ENCODE measurements around the gene FBXO21. TPM values are rescaled to one million over a fixed set of nuclear protein-coding genes. Genes with fewer than 3 reads are reported as not detected.
"Not testable (repeated sequence)": the region's sequence is repeated elsewhere in the genome, so short reads cannot be mapped to it uniquely, and the experiment has no call there.

FBXO21 gene
- total RNA-seq, 2 donors from 2014 or later: 30.1 to 33.9 TPM

GRCh38 chr12:117212563-117213190 is 22.4 kb upstream of the FBXO21 start:
- no peaks in the 10 kb centered on the region for H3K36me3 Mint-ChIP-seq (ENCODE audit: low read depth)
- H3K27me3 Mint-ChIP-seq: peaks cover 15% of the 10 kb centered on the region
- H3K9me3 Mint-ChIP-seq: no peaks in the 10 kb centered on the region
- no peaks in the 10 kb centered on the region for H3K4me1 Mint-ChIP-seq
- H3K4me3 Mint-ChIP-seq: no peak overlapping the region
- H3K27ac Mint-ChIP-seq: no peak overlapping the region
- ATAC-seq (replicated peaks): peak; percentile 64

GRCh38 chr12:117210266-117210918 is 20.1 kb upstream of the FBXO21 start:
- Mint-ChIP-seq H3K27me3 (peaks cover 15% of the 10 kb centered on the region), H3K9me3 (no peaks in the 10 kb centered on the region), H3K27ac (no peak overlapping the region), H3K4me1 (no peaks in the 10 kb centered on the region), H3K4me3 (no peak overlapping the region), H3K36me3 (ENCODE audit: low read depth) (no peaks in the 10 kb centered on the region)
- no peak for ATAC-seq (replicated peaks)

GRCh38 chr12:117209626-117210025 is 19.4 kb upstream of the FBXO21 start:
- Mint-ChIP-seq H3K4me3 (no peak overlapping the region), H3K4me1 (peaks cover 3% of the 10 kb centered on the region), H3K36me3 (ENCODE audit: low read depth) (no peaks in the 10 kb centered on the region), H3K9me3 (no peaks in the 10 kb centered on the region), H3K27ac (no peak overlapping the region), H3K27me3 (peaks cover 18% of the 10 kb centered on the region)
- no peak for ATAC-seq (replicated peaks)

DNA sequence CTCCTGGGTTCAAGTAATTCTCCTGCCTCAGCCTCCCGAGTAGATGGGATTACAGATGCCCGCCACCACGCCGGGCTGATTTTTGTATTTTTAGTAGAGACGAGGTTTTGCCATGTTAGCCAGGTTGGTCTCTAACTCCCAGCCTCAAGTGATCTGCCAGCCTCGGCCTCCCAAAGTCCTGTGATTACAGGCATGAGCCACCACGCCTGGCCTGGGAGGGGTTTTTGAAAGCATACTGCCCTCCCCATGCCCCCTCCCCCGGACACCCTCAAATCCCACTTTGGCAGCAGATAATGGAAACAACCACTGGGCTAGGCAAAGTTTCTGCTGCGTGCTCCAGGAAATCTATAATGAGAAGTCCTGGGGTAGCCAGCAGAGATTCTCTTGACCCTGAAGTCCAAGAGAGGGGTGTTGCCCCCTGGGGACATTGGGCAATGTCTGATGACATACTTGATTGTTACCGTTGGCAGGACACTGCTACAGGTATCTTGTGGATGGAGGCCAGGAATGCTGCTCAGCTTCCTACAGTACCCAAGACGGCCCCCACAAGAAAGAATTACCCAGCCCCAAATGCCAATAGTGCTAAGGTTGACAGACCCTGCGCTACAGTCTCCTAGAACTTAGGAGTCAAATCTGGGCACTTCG is 18.7 kb upstream of the FBXO21 start:
- H3K27ac Mint-ChIP-seq: no peak overlapping the region
- ATAC-seq (replicated peaks): no peak
- peaks cover 18% of the 10 kb centered on the region for H3K27me3 Mint-ChIP-seq
- no peaks in the 10 kb centered on the region for H3K36me3 Mint-ChIP-seq (ENCODE audit: low read depth)
- no peak overlapping the region for H3K4me3 Mint-ChIP-seq
- peaks cover 3% of the 10 kb centered on the region for H3K4me1 Mint-ChIP-seq
- no peaks in the 10 kb centered on the region for H3K9me3 Mint-ChIP-seq

DNA sequence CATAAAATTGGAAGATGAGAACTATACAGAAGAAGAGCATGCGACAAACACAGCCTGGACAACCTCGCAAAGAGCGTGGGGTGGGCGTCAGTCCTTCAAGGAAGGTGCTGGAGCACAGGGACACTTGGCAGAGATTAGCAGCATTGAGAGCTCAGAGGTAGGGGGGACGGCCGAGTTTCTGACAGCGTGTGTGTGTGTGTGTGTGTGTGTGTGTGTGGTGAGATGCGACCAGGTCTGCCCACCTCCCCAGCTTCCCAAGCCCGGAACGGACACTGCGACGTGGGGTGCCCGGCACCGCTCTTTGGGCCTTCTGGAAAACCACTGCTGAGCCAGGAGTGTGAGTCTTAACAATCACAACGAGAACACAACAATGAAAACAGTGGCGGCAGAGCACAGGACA is 17.9 kb upstream of the FBXO21 start:
- H3K9me3 Mint-ChIP-seq: no peaks in the 10 kb centered on the region
- peaks cover 3% of the 10 kb centered on the region for H3K4me1 Mint-ChIP-seq
- ATAC-seq (replicated peaks): no peak

GRCh38 chr12:117207675-117208074 is 17.4 kb upstream of the FBXO21 start:
- Mint-ChIP-seq H3K27me3 (peaks cover 18% of the 10 kb centered on the region), H3K27ac (no peak overlapping the region), H3K9me3 (no peaks in the 10 kb centered on the region), H3K4me3 (no peak overlapping the region), H3K4me1 (peaks cover 3% of the 10 kb centered on the region), H3K36me3 (ENCODE audit: low read depth) (no peaks in the 10 kb centered on the region)
- no peak for ATAC-seq (replicated peaks)

More for the DNA sequence above, 17.9 kb upstream of the FBXO21 start:
- Mint-ChIP-seq H3K36me3 (ENCODE audit: low read depth) (no peaks in the 10 kb centered on the region), H3K27ac (no peak overlapping the region), H3K4me3 (no peak overlapping the region), H3K27me3 (peaks cover 18% of the 10 kb centered on the region)

- H3K27ac Mint-ChIP-seq: no peak overlapping the region
- no peaks in the 10 kb centered on the region for H3K36me3 Mint-ChIP-seq (ENCODE audit: low read depth)
- no peak overlapping the region for H3K4me3 Mint-ChIP-seq
- H3K4me1 Mint-ChIP-seq: peaks cover 3% of the 10 kb centered on the region
- no peak for ATAC-seq (replicated peaks)
- H3K27me3 Mint-ChIP-seq: peaks cover 15% of the 10 kb centered on the region
- H3K9me3 Mint-ChIP-seq: no peaks in the 10 kb centered on the region
These were observed 12.3 kb upstream of the FBXO21 start for GRCh38 chr12:117202556-117202955.

GRCh38 chr12:117202033-117202432 is 11.8 kb upstream of the FBXO21 start:
- Mint-ChIP-seq H3K4me3 (no peak overlapping the region), H3K36me3 (ENCODE audit: low read depth) (no peaks in the 10 kb centered on the region), H3K4me1 (peaks cover 3% of the 10 kb centered on the region), H3K27ac (no peak overlapping the region), H3K27me3 (peaks cover 19% of the 10 kb centered on the region), H3K9me3 (no peaks in the 10 kb centered on the region)
- no peak for ATAC-seq (replicated peaks)

- Mint-ChIP-seq H3K27me3 (peaks cover 19% of the 10 kb centered on the region), H3K27ac (peak overlapping the region; percentile 11)
- H3K9me3 Mint-ChIP-seq; H3K36me3 Mint-ChIP-seq (ENCODE audit: low read depth); H3K4me1 Mint-ChIP-seq; ATAC-seq (replicated peaks); H3K4me3 Mint-ChIP-seq: not testable (repeated sequence)
These were observed 9.9 kb upstream of the FBXO21 start for GRCh38 chr12:117199956-117200744.

GRCh38 chr12:117196334-117196733 is 6.1 kb upstream of the FBXO21 start:
- not testable (repeated sequence) for H3K36me3 Mint-ChIP-seq (ENCODE audit: low read depth); H3K27ac Mint-ChIP-seq; ATAC-seq (replicated peaks); H3K4me3 Mint-ChIP-seq; H3K4me1 Mint-ChIP-seq; H3K9me3 Mint-ChIP-seq
- H3K27me3 Mint-ChIP-seq: peaks cover 11% of the 10 kb centered on the region

- not testable (repeated sequence) for H3K4me3 Mint-ChIP-seq; H3K36me3 Mint-ChIP-seq (ENCODE audit: low read depth); H3K27ac Mint-ChIP-seq; H3K4me1 Mint-ChIP-seq; H3K27me3 Mint-ChIP-seq; H3K9me3 Mint-ChIP-seq; ATAC-seq (replicated peaks)
These were observed 4.8 kb upstream of the FBXO21 start for GRCh38 chr12:117195027-117195426.

DNA sequence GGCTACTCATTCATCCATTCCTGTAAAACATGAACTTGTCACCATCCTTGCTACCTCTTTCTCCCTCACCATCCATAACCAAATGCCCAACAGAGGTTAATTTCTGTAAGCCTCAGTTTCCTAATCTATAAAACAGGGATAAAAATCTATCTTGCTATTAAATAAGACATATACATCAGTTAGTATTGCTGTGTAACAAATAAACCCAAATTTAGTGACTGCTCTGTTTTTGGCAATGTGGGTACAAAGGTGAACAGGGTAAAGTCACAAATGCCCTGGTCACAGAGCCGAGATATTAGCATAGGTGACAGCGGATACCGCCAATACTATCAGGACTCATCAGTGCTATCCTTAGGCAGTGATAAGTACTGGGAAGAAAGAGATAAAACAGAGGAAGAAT is 3.6 kb upstream of the FBXO21 start:
- no peak for ATAC-seq (replicated peaks)
- Mint-ChIP-seq H3K9me3 (no peaks in the 10 kb centered on the region), H3K27ac (no peak overlapping the region), H3K27me3 (peaks cover 6% of the 10 kb centered on the region), H3K4me1 (peaks cover 7% of the 10 kb centered on the region), H3K36me3 (ENCODE audit: low read depth) (peaks cover 9% of the 10 kb centered on the region), H3K4me3 (no peak overlapping the region)

DNA sequence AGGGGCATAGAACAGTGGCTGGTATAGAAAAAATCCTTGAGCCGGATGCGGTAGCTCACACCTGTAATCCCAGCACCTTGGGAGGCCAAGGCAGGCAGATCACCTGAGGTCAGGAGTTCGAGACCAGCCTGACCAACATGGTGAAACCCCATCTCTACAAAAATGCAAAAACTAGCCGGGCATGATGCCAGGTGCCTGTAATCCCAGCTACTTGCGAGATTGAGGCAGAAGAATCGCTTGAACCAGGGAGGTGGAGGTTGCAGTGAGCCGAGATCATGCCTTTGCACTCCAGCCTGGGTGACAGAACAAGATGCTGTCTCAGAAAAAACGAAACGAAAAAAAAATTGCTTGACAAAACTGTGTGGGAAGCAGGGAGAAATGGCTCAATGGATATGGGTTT is 2.3 kb upstream of the FBXO21 start:
- H3K9me3 Mint-ChIP-seq: not testable (repeated sequence)
- peaks cover 11% of the 10 kb centered on the region for H3K4me1 Mint-ChIP-seq

GRCh38 chr12:117192057-117192456 is 1.8 kb upstream of the FBXO21 start:
- Mint-ChIP-seq H3K4me3 (no peak overlapping the region), H3K27ac (no peak overlapping the region), H3K36me3 (ENCODE audit: low read depth) (peaks cover 28% of the 10 kb centered on the region), H3K9me3 (no peaks in the 10 kb centered on the region), H3K27me3 (no peaks in the 10 kb centered on the region), H3K4me1 (peaks cover 15% of the 10 kb centered on the region)
- ATAC-seq (replicated peaks): no peak

More for the DNA sequence above, 2.3 kb upstream of the FBXO21 start:
- not testable (repeated sequence) for H3K4me3 Mint-ChIP-seq; ATAC-seq (replicated peaks); H3K27ac Mint-ChIP-seq; H3K27me3 Mint-ChIP-seq
- H3K36me3 Mint-ChIP-seq (ENCODE audit: low read depth): peaks cover 22% of the 10 kb centered on the region
